ENCODE results near the gene TMEM8B.

- TF ChIP-seq, protein P1, sequence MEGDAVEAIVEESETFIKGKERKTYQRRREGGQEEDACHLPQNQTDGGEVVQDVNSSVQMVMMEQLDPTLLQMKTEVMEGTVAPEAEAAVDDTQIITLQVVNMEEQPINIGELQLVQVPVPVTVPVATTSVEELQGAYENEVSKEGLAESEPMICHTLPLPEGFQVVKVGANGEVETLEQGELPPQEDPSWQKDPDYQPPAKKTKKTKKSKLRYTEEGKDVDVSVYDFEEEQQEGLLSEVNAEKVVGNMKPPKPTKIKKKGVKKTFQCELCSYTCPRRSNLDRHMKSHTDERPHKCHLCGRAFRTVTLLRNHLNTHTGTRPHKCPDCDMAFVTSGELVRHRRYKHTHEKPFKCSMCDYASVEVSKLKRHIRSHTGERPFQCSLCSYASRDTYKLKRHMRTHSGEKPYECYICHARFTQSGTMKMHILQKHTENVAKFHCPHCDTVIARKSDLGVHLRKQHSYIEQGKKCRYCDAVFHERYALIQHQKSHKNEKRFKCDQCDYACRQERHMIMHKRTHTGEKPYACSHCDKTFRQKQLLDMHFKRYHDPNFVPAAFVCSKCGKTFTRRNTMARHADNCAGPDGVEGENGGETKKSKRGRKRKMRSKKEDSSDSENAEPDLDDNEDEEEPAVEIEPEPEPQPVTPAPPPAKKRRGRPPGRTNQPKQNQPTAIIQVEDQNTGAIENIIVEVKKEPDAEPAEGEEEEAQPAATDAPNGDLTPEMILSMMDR (conservative IDR thresholded peaks at IDR 0.05; ENCODE audit: low read length), result no peak
- no peak for TF ChIP-seq EZH2phosphoT487 (IDR thresholded peaks at IDR 0.05; ENCODE audit: borderline replicate concordance)
Observed at GRCh38 chr9:35912791-35913400, 83.9 kb downstream of the TMEM8B start.

All from Loucy (cell line).